ENCODE measurements around the gene GDE1. TPM values are rescaled to one million over a fixed set of nuclear protein-coding genes. Genes with fewer than 3 reads are reported as not detected.

The GDE1 gene
- total RNA-seq, 1 donor from 2014 or later: 77.8 TPM

GRCh38 chr16:19458722-19459379, 63.0 kb downstream of the GDE1 start:
- Mint-ChIP-seq H3K4me3 (ENCODE audit: unreplicated experiment) (no peak overlapping the region), H3K4me1 (ENCODE audit: unreplicated experiment) (no peaks in the 10 kb centered on the region), H3K9me3 (ENCODE audit: unreplicated experiment) (no peaks in the 10 kb centered on the region), H3K27me3 (ENCODE audit: unreplicated experiment) (no peaks in the 10 kb centered on the region), H3K27ac (ENCODE audit: unreplicated experiment) (no peak overlapping the region), H3K36me3 (ENCODE audit: unreplicated experiment) (no peaks in the 10 kb centered on the region)
- no peak for TF ChIP-seq CTCF (IDR thresholded peaks at IDR 0.05)
- no peak for DNase-seq (ENCODE audit: extremely low spot score, unreplicated experiment)

Other genes with a start within 250 kb of the GDE1 start
- gene CLEC19A, start 236.4 kb downstream of the GDE1 start, total RNA-seq: not detected in 2 replicates
- gene TMC5, start 104.2 kb downstream of the GDE1 start, total RNA-seq: not detected in 2 replicates
- gene CCP110, start 1.8 kb upstream of the GDE1 start, total RNA-seq: 12.4 and 15.5 TPM in 2 replicates
- gene VPS35L, start 33.6 kb upstream of the GDE1 start, total RNA-seq: 78.2 and 79.0 TPM in 2 replicates
- 24.0 and 24.2 TPM in 2 replicates for gene KNOP1, start 196.1 kb upstream of the GDE1 start, total RNA-seq
- gene IQCK, start 196.2 kb upstream of the GDE1 start, total RNA-seq: 5.3 and 5.8 TPM in 2 replicates

Data from osteocyte (in vitro differentiated cells).